Neutrophil (primary cell): ENCODE data around the gene ZNF385D.

Source experiments
- H3K27ac ChIP-seq: fragments of 200-600 bp; sonication (generic); 2 replicates; pipeline ENCODE4 v1.5.1; 2016; ENCODE audit warnings: mild to moderate bottlenecking, moderate library complexity
- H3K27me3 ChIP-seq: fragments of 200-600 bp; sonication (generic); 2 replicates; pipeline ENCODE4 v1.6.0; 2016; ENCODE audit warnings: mild to moderate bottlenecking
- H3K36me3 ChIP-seq: fragments of 200-600 bp; sonication (generic); 2 replicates; pipeline ENCODE4 v1.5.1; 2017
- H3K4me1 ChIP-seq, 2 experiments: fragments of 200-600 bp in 1 of 2; sonication (generic) in 1 of 2; 1 replicate in 1 of 2; 2 replicates in 1 of 2; pipeline versions ENCODE4 v1.5.1 to v1.6.1; 2013 to 2016; ENCODE audit warnings: low read depth in 1 of 2, low read length in 1 of 2, mild to moderate bottlenecking in 1 of 2, moderate library complexity in 1 of 2; ENCODE audit not compliant: control insufficient read depth in 1 of 2, insufficient read depth in 1 of 2
- H3K4me3 ChIP-seq, 2 experiments: fragments of 200-600 bp in 1 of 2; sonication (generic) in 1 of 2; 1 replicate in 1 of 2; 2 replicates in 1 of 2; pipeline ENCODE4 v1.5.1; 2013 to 2016; ENCODE audit warnings: low read depth in 1 of 2, low read length in 1 of 2, mild to moderate bottlenecking in 1 of 2, moderate library complexity in 1 of 2
- H3K9me3 ChIP-seq: fragments of 200-600 bp; sonication (generic); 2 replicates; pipeline ENCODE4 v1.5.1; 2016
- CTCF ChIP-seq: fragments of 200-600 bp; sonication (generic); IDR thresholded peaks from 2 replicates; pipeline ENCODE4 v1.5.1; 2016; ENCODE audit warnings: antibody characterized with exemption

The ZNF385D gene

GRCh38 chr3:21561472-21561871 is 189.5 kb downstream of the ZNF385D start:
- Histone ChIP-seq H3K9me3 (no peaks in the 10 kb centered on the region), H3K4me1 (no peaks in the 10 kb centered on the region), H3K36me3 (no peaks in the 10 kb centered on the region), H3K4me3 (no peak overlapping the region), H3K27ac (no peak overlapping the region), H3K27me3 (no peaks in the 10 kb centered on the region)
- TF ChIP-seq CTCF: no peak

- Histone ChIP-seq H3K4me1 (no peaks in the 10 kb centered on the region), H3K27me3 (no peaks in the 10 kb centered on the region), H3K4me3 (no peak overlapping the region), H3K27ac (no peak overlapping the region), H3K9me3 (no peaks in the 10 kb centered on the region), H3K36me3 (no peaks in the 10 kb centered on the region)
- TF ChIP-seq CTCF: no peak
These were observed 200.0 kb downstream of the ZNF385D start for GRCh38 chr3:21551019-21551418.

GRCh38 chr3:21544076-21544462 is 206.9 kb downstream of the ZNF385D start:
- H3K27ac ChIP-seq: no peak overlapping the region
- H3K4me3 ChIP-seq: no peak overlapping the region
- no peaks in the 10 kb centered on the region for H3K27me3 ChIP-seq
- H3K36me3 ChIP-seq: no peaks in the 10 kb centered on the region
- H3K4me1 ChIP-seq: no peaks in the 10 kb centered on the region
- no peaks in the 10 kb centered on the region for H3K9me3 ChIP-seq
- no peak for TF ChIP-seq CTCF

GRCh38 chr3:21543380-21544075 is 207.5 kb downstream of the ZNF385D start:
- Histone ChIP-seq H3K4me3 (no peak overlapping the region), H3K9me3 (no peaks in the 10 kb centered on the region), H3K36me3 (no peaks in the 10 kb centered on the region), H3K4me1 (no peaks in the 10 kb centered on the region), H3K27me3 (no peaks in the 10 kb centered on the region), H3K27ac (no peak overlapping the region)
- TF ChIP-seq CTCF: no peak

- no peaks in the 10 kb centered on the region for H3K4me1 ChIP-seq
- no peaks in the 10 kb centered on the region for H3K27me3 ChIP-seq
- TF ChIP-seq CTCF: no peak
- H3K9me3 ChIP-seq: no peaks in the 10 kb centered on the region
- no peaks in the 10 kb centered on the region for H3K36me3 ChIP-seq
- H3K27ac ChIP-seq: peak overlapping the region; percentile 35
- H3K4me3 ChIP-seq: no peak overlapping the region
These were observed 208.2 kb downstream of the ZNF385D start for GRCh38 chr3:21542656-21543379.
